Activated CD4-positive, alpha-beta T cell treated with anti-CD3 and anti-CD28 coated beads for 1 hour (primary cell): ENCODE measurements around the gene CLN5.

ENCODE experiments used
- DNase-seq: peaks from one replicate; pipeline ENCODE4 v3.0.0-alpha.2; 2020

The CLN5 gene

DNA sequence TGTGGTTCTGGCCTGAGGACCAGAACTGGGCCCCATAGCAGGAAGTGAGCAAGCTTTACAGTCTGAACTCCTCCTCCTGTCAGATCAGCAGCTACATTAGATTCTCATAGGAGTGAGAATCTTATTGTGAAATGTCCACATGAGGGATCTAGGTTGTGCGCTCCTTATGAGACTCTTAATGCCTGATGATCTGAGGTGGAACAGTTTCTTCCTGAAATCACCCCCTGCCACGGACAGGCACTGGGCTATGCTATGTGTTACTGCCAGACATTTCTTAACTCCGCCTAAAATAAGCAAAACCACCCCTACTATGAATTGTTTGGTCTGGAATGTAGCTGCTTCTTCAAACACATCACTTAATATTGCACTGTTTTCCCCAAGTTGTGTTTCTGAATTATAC lies 30.5 kb downstream of the CLN5 start:
- DNase-seq, result no peak

DNA sequence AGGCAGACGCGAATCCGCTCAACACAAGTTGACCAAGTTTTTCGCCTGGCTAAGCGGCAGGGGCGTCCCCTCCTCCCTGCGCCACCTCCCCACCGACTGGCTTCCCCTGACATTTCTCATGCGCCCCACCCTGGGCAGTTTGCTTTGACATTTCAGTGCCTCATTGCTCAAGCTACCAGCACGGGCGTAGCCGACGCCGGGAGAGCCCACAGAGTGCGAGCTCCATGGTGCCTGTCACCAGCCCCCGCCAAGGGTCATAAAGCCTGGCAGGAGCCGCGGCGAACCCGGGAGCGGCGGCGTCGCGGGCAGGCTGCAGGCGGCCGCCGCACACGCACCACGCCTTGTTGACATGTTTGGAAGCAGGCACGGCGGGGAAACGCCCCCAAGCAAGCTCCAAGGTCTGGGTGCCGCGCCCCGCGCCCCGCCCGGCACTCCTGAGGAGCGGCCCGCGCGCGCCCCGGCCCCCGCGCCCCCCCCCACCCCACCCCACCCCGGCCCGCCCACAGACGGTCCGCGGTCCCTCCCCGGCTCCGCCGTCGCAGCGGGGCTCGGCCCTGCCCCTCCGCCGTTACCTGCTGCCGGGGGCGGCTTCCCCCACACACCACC lies 34.5 kb downstream of the CLN5 start:
- peak; percentile 63 for DNase-seq

DNA sequence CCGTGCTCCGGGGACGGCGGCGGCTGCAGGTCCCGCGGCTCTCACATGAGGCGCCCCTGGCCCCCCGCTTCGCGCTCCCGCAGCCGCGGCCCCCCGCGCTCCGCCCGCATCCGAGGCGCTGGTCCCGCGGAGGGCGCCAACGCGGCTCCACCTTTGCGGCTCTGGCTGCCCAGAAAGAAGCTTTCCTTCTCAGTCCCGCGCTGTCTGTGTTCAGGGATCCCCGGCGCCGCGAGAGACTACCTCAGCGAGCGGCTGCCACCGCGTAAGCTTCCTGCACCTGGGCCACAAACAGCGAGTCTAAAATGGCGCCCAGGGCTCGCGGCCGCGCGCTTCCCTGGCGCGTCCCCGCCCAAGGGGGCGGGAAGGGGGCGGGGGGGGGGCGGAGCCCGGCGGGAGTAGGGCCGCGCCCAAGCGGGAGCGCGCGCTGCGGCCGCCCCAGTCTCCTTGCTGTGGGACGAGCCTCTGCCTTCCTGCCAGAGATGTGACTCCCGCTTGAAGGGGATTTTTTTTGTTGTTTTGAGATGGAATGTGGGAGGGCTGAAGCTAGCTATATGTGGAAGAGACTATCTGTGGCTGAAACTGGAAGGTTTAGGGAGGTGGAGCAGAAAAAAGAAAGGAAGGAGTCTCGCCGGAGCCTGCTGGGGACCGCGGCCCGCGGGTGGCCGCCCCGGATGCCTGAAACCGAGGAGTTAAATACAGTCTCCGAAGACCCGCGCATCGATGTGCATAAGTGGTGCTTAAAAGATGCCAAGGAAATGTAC lies 35.2 kb downstream of the CLN5 start, which contains the start of gene FBXL3:
FBXL3 (minus strand) TSS at position 299 of the 761 bp plus-strand sequence. CDS start 5,299 bp downstream, outside the sequence.
- peak; percentile 73 for DNase-seq

DNA sequence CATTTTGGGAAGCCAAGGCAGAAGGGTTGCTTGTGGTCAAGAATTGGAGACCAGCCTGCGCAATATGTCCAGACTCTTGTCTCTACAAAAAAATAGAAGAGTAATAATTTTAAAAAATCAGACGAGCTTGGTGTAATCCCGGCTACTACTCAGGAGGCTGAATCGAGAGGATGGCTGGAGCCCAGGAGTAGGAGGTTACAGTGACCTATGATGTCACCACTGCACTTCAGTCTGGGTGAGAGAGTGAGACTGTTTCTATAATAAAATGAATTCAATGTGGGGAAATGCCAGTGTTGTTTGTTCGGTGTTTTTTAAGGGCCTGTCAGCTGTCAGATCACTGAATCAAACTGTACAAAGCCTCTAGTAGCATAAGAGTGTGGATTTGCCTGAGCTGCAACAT lies 36.3 kb downstream of the CLN5 start:
- no peak for DNase-seq

DNA sequence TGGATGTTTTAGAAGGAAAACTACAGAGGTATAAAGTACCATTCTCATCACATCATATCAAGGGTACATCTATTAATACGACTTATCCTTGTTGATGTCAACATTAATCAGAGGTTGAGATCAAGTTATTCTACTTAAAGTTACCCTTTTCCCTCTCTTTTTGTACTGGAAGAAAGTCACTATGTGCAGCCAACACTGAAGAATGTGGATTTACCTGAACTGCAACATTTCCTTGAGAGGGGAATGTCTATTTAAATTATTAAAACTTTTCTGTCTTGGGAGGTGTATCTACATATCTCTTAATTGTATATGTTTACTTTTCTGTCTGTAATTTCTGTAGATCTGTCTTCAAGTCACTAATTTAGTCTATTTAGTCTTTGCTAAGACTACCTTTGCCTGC lies 37.6 kb downstream of the CLN5 start:
- no peak for DNase-seq

DNA sequence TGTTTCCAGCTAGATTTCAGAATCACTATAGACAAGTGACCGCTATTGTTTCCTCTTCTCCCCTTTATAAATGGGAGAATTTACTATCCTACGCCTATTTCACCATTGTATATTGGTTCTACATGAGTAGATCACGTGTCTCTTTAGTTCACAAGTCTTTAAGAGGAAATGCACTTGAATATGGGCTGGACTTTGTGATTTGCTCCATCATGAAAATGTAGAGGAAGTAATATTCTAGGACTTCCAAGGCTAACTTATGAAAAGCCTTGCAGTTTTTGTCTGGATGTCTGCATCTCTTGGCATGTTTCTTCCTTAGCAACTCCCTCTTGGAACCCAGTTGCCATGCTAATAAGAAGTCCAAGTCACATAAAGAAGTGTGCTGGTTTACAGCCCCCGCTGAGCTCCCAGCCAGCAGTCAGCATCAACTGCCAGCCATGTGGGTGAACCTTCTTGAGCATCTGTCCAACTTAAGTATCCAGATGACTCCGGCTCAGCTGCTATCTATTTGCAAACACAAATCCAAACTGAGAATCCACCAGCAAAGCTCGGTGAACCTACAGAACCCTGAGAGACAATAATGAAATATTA lies 39.9 kb downstream of the CLN5 start:
- DNase-seq, result no peak

DNA sequence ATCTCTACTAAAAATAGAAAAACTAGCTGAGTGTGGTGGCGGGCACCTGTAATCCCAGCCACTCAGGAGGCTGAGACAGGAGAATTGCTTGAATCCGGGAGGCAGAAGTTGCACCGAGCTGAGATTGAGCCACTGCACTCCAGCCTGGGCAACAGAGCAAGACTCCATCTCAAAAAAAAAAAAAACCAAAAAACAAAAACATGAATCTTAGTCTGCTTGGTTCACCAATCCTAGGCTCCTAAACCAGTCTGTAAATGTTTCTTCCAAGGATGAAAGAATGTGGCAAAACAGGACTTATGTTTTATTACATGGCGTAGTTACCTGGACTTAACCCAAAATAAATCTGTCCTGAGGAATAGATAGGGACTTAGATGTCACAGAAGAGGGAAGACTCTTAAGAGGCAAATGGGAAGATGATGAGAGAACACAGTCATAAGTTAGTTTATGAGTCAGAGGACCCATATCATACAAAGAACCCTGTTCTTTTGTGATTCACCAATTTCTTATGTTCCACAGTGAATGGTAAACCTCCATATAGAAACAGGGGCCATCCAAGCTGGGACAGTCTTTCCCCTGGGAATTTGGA lies 41.9 kb downstream of the CLN5 start:
- no peak for DNase-seq

DNA sequence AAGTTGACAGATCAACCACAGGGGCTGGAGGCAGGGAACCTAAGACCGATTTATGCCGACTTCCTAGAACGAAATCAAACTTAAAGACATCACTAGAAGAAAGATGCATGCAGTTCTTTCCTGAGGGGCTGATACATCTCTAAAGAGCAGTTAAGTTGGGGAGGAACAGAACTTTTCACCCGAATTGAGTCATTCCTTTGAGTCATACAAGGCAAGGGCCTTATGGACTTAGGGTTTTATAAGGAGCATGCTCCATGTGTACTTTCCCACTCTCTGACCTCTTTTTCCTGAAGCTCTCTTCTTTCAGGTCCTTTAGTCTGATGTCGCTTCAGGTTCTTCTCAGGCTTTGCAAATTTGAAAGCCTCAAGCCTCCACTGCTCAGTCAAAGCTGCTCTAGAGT lies 43.0 kb downstream of the CLN5 start:
- no peak for DNase-seq

DNA sequence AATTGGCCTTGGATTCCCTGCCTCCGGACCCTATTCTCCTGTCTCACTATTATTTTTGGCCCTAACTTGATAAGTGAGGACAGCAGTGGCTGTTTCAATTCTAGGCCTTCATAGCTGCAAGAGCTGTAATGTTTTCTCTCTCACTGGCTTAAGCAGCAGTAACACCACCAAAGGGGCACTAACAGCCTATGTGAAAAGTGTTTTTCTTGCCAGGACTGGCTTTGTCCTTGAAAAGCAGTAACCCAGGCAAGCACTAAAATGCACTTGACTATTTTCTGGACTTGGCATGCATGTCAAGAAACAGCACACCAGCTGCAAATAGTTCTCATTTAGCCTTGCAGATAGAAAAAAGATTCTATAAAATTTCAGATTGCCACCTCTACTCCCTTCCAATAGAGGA lies 44.4 kb downstream of the CLN5 start:
- DNase-seq, result no peak

DNA sequence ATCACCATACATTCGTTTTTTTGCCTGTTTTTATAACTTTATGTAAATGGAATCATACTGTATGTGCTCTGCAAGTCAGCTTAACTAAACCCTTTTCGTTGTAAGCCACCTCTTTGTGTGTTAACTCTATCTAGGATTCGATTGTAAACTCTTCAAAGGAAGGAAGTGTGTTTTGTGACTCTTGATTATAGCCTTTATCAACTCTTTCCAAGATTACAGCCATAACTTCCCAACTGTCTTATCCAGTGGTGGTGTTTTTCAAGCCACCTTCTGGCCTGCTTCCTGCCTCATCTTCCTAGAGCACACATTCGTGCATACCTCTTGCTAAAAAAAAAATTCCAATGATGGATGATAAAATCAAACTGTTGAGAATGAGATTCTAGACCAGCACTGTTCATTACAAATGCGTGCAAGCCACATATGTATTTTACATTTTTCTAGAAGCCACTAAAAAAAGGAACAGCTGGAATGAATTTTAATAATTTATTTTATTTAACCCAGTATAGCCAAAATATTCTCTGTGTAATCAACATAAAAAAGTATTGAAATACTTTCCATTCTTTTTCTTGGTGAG lies 47.1 kb downstream of the CLN5 start:
- DNase-seq, result no peak

DNA sequence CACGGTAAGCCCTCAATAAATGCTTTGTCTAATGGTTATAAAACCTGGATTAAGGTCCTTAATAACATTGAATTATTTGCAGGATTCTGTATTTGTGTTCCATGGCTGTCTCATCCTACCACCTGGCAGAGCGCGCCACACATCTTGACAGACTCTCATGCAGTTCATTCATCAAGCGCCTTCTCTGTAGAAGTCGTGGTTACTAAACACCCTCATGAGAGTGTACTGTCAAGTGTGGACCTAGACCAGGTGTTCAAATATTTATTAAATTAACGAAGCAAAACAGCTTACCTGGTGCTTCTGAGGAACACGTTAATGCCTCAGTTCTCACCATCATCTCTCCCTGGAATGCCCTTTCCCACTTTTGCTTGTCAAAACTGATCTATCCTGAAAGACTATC lies 48.2 kb downstream of the CLN5 start:
- no peak for DNase-seq

DNA sequence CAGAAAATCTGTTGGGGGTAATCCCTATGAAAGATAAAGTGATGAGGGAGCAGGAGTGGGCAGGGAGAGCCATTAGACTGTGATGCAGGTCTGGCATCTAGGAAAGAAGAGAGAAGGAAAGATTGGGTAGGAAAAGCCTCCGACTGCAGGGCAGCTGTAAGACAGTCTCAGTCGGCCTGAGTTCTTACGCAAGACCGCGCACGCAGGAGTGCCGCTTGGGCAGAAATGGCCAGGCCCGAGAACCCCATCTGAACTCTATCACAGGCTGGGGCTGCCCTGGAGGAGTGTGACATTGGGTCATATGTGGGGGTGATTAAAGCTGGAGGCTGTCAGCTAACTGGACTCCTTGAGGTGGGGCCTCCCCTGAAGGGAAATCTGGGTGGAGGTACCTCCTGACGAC lies 49.0 kb downstream of the CLN5 start:
- no peak for DNase-seq

DNA sequence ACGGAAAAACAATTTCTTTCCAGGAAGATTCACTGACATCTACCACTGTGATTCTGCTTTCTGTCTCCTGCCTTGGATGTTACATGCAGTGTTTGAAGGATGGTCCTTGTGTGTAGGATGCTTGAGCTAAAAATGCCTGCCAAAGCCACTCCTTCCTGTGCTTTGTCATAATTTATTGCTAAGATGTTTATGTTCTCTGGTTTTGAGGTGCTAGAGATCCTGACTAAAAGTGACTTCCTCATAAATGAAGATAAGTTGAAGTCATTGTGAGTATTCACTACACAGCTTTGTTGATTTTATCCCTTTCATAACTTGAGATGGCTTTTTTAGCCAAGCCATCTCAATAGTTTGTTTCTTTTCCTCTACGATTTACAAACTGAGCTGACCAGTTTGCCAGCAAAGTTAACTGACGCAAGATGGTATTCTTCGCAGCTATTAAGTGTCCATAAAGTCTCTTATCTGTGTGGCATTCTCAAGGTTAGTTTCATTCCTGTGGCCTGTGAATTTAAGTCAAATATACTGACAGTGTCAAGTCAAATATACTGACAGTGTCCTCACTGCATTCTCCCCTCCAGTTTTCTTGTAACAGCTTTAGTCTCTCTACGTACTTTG lies 50.8 kb downstream of the CLN5 start:
- DNase-seq, result no peak

DNA sequence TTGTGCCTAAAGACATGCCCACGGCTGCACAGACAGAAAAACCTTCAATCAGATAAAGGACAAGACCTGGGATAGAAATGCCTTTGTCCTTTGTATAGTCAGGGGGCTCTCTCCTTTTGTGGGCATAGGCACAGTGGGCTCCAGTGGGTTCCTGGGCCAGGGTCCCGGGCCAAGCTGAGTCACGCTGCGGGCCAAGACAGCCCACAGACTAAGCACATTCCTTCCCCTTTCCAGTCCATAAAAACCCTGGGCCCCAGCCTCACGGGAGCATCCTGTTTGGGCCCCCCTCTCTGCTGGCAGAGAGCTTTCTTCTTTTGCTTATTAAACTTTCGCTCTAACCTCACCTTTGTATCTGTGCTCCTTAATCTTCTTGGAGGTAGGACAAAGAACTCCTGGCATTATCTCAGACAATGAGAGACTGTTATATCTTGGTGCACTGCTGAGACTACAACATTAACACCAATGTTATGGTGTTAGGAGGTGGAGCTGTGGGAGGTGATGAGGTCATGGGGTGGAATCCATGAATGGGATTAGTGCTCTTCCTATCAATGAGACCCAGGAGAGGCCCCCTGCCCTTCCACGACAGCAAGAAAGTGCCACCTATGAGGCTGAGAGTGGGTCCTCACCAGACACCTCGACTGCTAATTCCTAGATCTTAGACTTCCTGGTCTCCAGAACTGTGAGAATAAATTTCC lies 55.9 kb downstream of the CLN5 start:
- DNase-seq, result no peak

DNA sequence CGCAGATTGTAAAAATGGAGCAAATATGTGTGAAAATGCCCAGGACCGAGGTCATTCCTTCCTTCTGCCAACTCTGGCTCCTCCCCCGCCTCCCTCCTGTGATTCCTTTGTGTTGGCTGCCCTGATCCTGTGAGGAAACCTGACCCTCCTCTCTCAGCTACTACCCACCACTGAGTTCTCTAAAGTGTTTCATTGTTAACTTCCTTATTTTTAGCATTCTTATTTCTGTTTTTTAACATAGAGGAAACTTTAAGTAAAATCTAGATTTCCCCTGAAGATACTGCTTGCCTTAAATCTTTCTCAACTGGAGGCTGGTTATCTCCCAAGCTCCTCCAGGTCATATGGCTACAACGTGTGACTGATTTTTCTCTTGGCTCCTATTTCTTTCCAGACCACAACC lies 56.8 kb downstream of the CLN5 start:
- DNase-seq, result no peak

DNA sequence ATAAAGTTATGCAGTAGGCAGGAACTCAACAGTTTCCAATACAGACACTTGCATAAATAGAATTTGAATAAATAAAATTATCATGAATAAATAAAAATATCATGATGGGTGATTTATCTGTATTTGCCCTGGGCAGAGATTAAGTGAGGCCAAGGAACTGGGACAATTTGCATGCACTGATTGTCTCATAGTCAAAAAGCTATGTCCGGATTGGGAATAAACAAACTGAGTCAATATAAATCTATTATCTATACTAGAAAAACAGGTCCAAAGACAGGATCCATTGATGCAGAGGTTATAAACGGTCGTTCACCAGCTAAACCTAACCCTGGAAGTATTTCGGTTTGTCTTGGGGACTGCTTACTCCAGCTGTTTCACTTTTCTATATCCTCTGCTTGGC lies 61.3 kb downstream of the CLN5 start:
- DNase-seq, result no peak
